Measurements from ENCODE around the gene TBC1D19. TPM values are rescaled to one million over a fixed set of nuclear protein-coding genes. Genes with fewer than 3 reads are reported as not detected.
A peak's percentile ranks its signal among the peaks of the same experiment; 100 is the strongest.

TBC1D19 gene
- total and polyA plus RNA-seq, 8 donors: 1.4 to 57.6 (median 5.1) TPM

DNA sequence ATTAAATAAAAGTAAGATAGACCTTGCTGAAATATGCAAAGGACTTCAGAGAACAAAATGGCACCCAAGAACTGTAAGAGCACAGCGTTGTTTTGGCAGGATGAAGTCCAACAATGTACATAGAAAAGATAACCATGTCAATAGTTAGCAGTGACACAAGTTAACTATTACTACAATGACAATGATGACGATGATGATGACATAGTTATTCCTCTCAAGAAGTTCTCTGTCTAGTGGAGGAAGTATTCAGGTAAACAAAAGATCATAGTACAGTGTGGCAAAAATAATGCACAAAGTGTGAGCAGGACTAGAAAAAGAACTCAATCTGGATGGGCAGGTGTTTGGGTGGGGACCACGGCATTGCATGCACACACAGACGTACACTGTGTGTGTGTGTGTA, 201.4 kb downstream of the TBC1D19 start:
- DNase-seq: no peak
- peaks cover 0 to 18% (median 15%) of the 10 kb centered on the region in 4 donors for H3K4me1 ChIP-seq
- no peak overlapping the region for H3K27ac ChIP-seq
- TF ChIP-seq EP300 (IDR thresholded peaks at IDR 0.05) (no peak), POLR2AphosphoS5 (IDR thresholded peaks at IDR 0.05) (no peak), POLR2A (IDR thresholded peaks at IDR 0.05) (no peak), CTCF (IDR thresholded peaks at IDR 0.05) (no peak)
- no peaks in the 10 kb centered on the region for H3K36me3 ChIP-seq
- no peaks in the 10 kb centered on the region for H3K9me3 ChIP-seq
- WGBS, 5 donors: 73 to 91% (median 83%) methylated on average over 4 of the region's 4 CpGs
- H3K4me3 ChIP-seq: no peak overlapping the region
- intact Hi-C loops (cut with DNase I; ENCODE audit: low total_unique reads): no loop called here
- no peaks in the 10 kb centered on the region for H3K27me3 ChIP-seq

- TF ChIP-seq POLR2A (IDR thresholded peaks at IDR 0.05): no peak
- TF ChIP-seq EP300 (IDR thresholded peaks at IDR 0.05): no peak
- TF ChIP-seq CTCF (IDR thresholded peaks at IDR 0.05): no peak
- WGBS, 5 donors: 79 to 91% (median 86%) methylated on average over 2 of the region's 2 CpGs; no CpG with 5 or more reads in 1 of the 5 donors
- H3K9me3 ChIP-seq: no peaks in the 10 kb centered on the region
These were observed 201.9 kb downstream of the TBC1D19 start for GRCh38 chr4:26785810-26786209.

DNA sequence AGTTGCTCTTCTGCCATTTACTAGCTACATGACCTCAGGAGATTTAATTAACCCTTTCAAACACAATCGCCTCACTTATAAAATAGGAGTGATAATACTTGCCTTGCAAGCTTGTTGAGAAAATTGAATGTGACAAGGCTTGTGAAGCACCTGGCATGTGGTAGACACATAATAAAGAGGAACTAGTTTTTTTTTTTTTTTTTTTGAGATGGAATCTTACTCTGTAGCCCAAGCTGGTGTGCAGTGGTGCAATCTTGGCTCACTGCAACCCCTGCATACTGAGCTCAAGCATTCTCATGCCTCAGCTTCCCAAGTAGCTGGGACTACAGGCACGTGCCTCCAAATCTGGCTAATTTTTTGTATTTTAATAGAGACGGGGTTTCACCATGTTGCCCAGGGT, 203.0 kb downstream of the TBC1D19 start:
- TF ChIP-seq POLR2A (IDR thresholded peaks at IDR 0.05) (no peak), EP300 (IDR thresholded peaks at IDR 0.05) (no peak), CTCF (IDR thresholded peaks at IDR 0.05) (no peak), POLR2AphosphoS5 (IDR thresholded peaks at IDR 0.05) (no peak)
- 80 to 99% (median 90%) methylated on average over 3 of the region's 3 CpGs for WGBS, 5 donors
- no peak overlapping the region for H3K4me3 ChIP-seq
- peak overlapping the region in 1 of 5 donors; percentile 66 for H3K27ac ChIP-seq
- no peaks in the 10 kb centered on the region for H3K27me3 ChIP-seq
- no peaks in the 10 kb centered on the region for H3K9me3 ChIP-seq
- no peaks in the 10 kb centered on the region for H3K36me3 ChIP-seq
- intact Hi-C loops (cut with DNase I; ENCODE audit: low total_unique reads): no loop called here
- H3K4me1 ChIP-seq: peaks cover 0 to 18% (median 15%) of the 10 kb centered on the region in 4 donors
- DNase-seq: no peak

More at GRCh38 chr4:26785810-26786209, 201.9 kb downstream of the TBC1D19 start:
- Histone ChIP-seq H3K36me3 (no peaks in the 10 kb centered on the region), H3K4me1 (peaks cover 0 to 18% (median 15%) of the 10 kb centered on the region in 4 donors), H3K27me3 (no peaks in the 10 kb centered on the region), H3K4me3 (no peak overlapping the region), H3K27ac (no peak overlapping the region)
- no peak for DNase-seq
- intact Hi-C loops (cut with DNase I; ENCODE audit: low total_unique reads): no loop called here

DNA sequence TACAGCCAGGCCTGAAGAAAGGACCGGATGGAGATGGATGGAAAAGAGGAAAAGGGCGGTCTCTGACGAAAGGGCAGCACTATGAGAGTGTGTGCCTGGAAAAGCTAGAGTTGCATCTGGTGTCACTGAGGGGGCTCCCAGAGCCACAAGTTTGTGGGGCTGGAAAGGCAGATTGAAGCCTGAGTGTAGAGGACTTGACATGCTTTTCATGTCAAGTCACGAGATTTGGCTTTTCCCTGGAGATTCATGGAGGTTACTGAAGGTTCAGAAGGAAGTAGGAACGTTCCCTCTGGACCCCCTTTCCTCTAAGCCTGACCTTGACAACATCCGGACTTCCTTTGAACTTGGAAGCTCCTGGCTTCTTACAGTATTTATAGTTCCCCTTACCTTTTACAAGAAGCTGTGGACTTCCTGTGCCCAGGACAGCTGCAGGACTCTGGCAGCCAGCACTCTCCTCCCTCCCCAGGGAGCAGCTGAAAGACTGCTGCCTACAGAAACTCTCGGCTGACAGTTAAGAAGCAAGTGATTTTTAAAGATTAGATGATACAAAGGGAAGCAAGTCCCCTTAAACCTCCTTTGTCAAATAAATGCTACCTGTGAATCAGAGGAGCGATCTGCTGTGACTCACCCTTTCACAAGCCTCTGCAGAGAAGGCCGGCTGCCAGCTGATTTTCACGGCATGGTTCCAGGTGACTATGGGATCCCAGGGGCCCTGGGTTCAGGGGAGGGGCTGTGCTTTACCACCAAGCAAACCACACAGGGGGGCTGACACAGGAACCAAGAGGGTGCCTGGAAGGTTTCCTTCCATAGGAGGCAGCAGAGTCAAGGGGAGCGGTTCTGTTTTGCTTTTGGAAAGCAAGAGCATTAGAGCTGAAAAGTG, 203.8 kb downstream of the TBC1D19 start:
- Histone ChIP-seq H3K27me3 (no peaks in the 10 kb centered on the region), H3K4me1 (peaks cover 0 to 18% (median 15%) of the 10 kb centered on the region in 4 donors), H3K27ac (peak overlapping the region in 4 of 5 donors; percentile 4 to 66 (median 42)), H3K9me3 (no peaks in the 10 kb centered on the region), H3K4me3 (no peak overlapping the region), H3K36me3 (no peaks in the 10 kb centered on the region)
- 32 to 39% (median 37%) methylated on average over 11 of the region's 11 CpGs for WGBS, 5 donors
- TF ChIP-seq EP300 (IDR thresholded peaks at IDR 0.05): no peak
- TF ChIP-seq POLR2AphosphoS5 (IDR thresholded peaks at IDR 0.05): peak in 1 of 3 donors; percentile 13
- TF ChIP-seq CTCF (IDR thresholded peaks at IDR 0.05): peak in 1 of 7 experiments; percentile 19
- no peak for TF ChIP-seq POLR2A (IDR thresholded peaks at IDR 0.05)
- DNase-seq: peak; percentile 60 to 75
- intact Hi-C loops (cut with DNase I; ENCODE audit: low total_unique reads): no loop called here

All from stomach (tissue), 9 donors.